Uterus (tissue), 4 donors: Measurements from ENCODE around the gene RASGRF1. TPM values are rescaled to one million over a fixed set of nuclear protein-coding genes. Genes with fewer than 3 reads are reported as not detected.

Experiments
- DNase-seq, 2 donors: peaks; one replicate each; pipeline ENCODE4 v3.0.0-alpha.2; 2019 to 2020
- H3K27ac ChIP-seq, 2 donors: fragments of 200-600 bp; sonication (generic); 1 replicate in 1 of 2; 2 replicates in 1 of 2; pipeline ENCODE4 v1.5.1; 2016 to 2018
- H3K27me3 ChIP-seq, 2 donors: fragments of 200-600 bp; sonication (generic); one replicate each; pipeline ENCODE4 v1.5.1; 2018 to 2019; ENCODE audit warnings: control low read depth in 1 of 2
- H3K36me3 ChIP-seq, 2 donors: fragments of 200-600 bp; sonication (generic); one replicate each; pipeline ENCODE4 v1.5.1; 2019; ENCODE audit warnings: control low read depth in 1 of 2
- H3K4me1 ChIP-seq, 2 donors: fragments of 200-600 bp; sonication (generic); one replicate each; pipeline ENCODE4 v1.5.1; 2018 to 2019; ENCODE audit warnings: control low read depth in 1 of 2
- H3K4me3 ChIP-seq, 2 donors: fragments of 200-600 bp; sonication (generic); 1 replicate in 1 of 2; 2 replicates in 1 of 2; pipeline ENCODE4 v1.5.1; 2018 to 2019; ENCODE audit warnings: mild to moderate bottlenecking in 1 of 2
- H3K9me3 ChIP-seq, 2 donors: fragments of 200-600 bp; sonication (generic); one replicate each; pipeline ENCODE4 v1.5.1; 2019; ENCODE audit warnings: control low read depth in 1 of 2
- CTCF ChIP-seq, 4 experiments: fragments of 200-600 bp in 2 of 4; fragments of 450-650 bp in 2 of 4; sonication (generic) in 2 of 4; IDR thresholded peaks; one replicate each; pipeline ENCODE4 v1.5.1; 2016 to 2019; ENCODE audit warnings: antibody characterized with exemption in 4 of 4, mild to moderate bottlenecking in 2 of 4, moderate library complexity in 1 of 4
- POLR2A ChIP-seq, 2 donors: fragments of 450-650 bp; IDR thresholded peaks; one replicate each; pipeline ENCODE4 v1.6.1; 2016; ENCODE audit warnings: antibody characterized with exemption in 2 of 2, mild to moderate bottlenecking in 1 of 2, moderate library complexity in 1 of 2
- intact Hi-C: fragments of 100-400 bp; cut with DNase I; formaldehyde crosslinking; loops from one replicate; pipeline ENCODE4 v1.15.1; 2023; ENCODE audit warnings: low total_unique reads
- total RNA-seq, 4 donors: library from RNA; depleted of rRNA in 3 of 4; stranded (reverse); fragments of >200 nt in 3 of 4; gene quantifications; one replicate each; pipeline versions ENCODE4 v1.1.0 to v1.2.4, GENCODE V29; 2014 to 2023
- donor health status: DM: yes; HTN: yes; CAD: no.

RASGRF1 gene
- total RNA-seq, 4 donors from 2014 or later = 0.21 to 3.4 (median 1.8) TPM; not detected in 1

GRCh38 chr15:78923480-78924360 lies 166.9 kb downstream of the RASGRF1 start:
- no peak overlapping the region for H3K27ac ChIP-seq
- H3K9me3 ChIP-seq = no peaks in the 10 kb centered on the region
- intact Hi-C loops = no loop called here
- no peaks in the 10 kb centered on the region for H3K4me1 ChIP-seq
- no peak for DNase-seq
- TF ChIP-seq CTCF (IDR thresholded peaks at IDR 0.05) = no peak
- no peak for TF ChIP-seq POLR2A (IDR thresholded peaks at IDR 0.05)
- no peaks in the 10 kb centered on the region for H3K27me3 ChIP-seq
- no peaks in the 10 kb centered on the region for H3K36me3 ChIP-seq
- no peak overlapping the region for H3K4me3 ChIP-seq

GRCh38 chr15:78923015-78923414 lies 167.6 kb downstream of the RASGRF1 start:
- Histone ChIP-seq H3K9me3 (no peaks in the 10 kb centered on the region), H3K4me1 (no peaks in the 10 kb centered on the region), H3K4me3 (no peak overlapping the region), H3K27ac (no peak overlapping the region), H3K27me3 (no peaks in the 10 kb centered on the region), H3K36me3 (no peaks in the 10 kb centered on the region)
- DNase-seq = no peak
- TF ChIP-seq CTCF (IDR thresholded peaks at IDR 0.05) (no peak), POLR2A (IDR thresholded peaks at IDR 0.05) (no peak)
- intact Hi-C loops = no loop called here

- no peak for DNase-seq
- TF ChIP-seq POLR2A (IDR thresholded peaks at IDR 0.05) = no peak
- no peak for TF ChIP-seq CTCF (IDR thresholded peaks at IDR 0.05)
- Histone ChIP-seq H3K27ac (no peak overlapping the region), H3K4me3 (no peak overlapping the region), H3K9me3 (no peaks in the 10 kb centered on the region), H3K27me3 (no peaks in the 10 kb centered on the region), H3K36me3 (no peaks in the 10 kb centered on the region), H3K4me1 (peaks cover 0 to 3% of the 10 kb centered on the region in 2 donors)
- intact Hi-C loops = no loop called here
Measured at GRCh38 chr15:78922527-78922926, 168.1 kb downstream of the RASGRF1 start.

GRCh38 chr15:78921940-78922339 lies 168.6 kb downstream of the RASGRF1 start:
- H3K36me3 ChIP-seq = no peaks in the 10 kb centered on the region
- intact Hi-C loops = no loop called here

More at GRCh38 chr15:78921940-78922339, 168.6 kb downstream of the RASGRF1 start:
- TF ChIP-seq CTCF (IDR thresholded peaks at IDR 0.05) = no peak
- TF ChIP-seq POLR2A (IDR thresholded peaks at IDR 0.05) = no peak
- Histone ChIP-seq H3K27ac (no peak overlapping the region), H3K4me3 (no peak overlapping the region), H3K4me1 (peaks cover 0 to 5% of the 10 kb centered on the region in 2 donors), H3K9me3 (no peaks in the 10 kb centered on the region), H3K27me3 (no peaks in the 10 kb centered on the region)
- no peak for DNase-seq
